ENCODE data around the gene TOR1B. TPM values are rescaled to one million over a fixed set of nuclear protein-coding genes. Genes with fewer than 3 reads are reported as not detected.

The TOR1B gene
- total RNA-seq, 1 donor from 2014 or later: 32.1 TPM

DNA sequence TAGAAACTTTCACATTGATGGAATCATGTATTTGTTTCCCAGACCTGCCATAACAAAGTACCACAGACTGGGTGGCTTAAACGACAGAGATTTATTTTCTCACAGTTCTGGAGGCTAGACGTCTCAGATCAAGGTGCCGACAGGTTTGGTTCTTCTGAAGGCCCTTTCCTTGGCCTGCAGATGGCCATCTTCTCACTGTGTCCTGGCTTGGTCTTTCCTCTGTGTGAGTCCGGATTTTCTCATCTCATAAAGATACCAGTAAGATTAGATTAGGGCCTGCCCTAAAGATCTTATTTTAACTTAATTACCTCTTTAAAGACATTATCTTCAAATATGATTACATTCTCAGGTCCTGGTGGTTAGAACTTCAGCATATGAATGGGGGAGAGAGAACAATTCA lies 38.1 kb downstream of the TOR1B start:
- Mint-ChIP-seq H3K27ac (ENCODE audit: unreplicated experiment) (no peak overlapping the region), H3K27me3 (ENCODE audit: unreplicated experiment) (no peaks in the 10 kb centered on the region), H3K36me3 (ENCODE audit: unreplicated experiment) (peaks cover 3% of the 10 kb centered on the region), H3K9me3 (ENCODE audit: unreplicated experiment) (no peaks in the 10 kb centered on the region), H3K4me1 (ENCODE audit: unreplicated experiment) (peaks cover 27% of the 10 kb centered on the region), H3K4me3 (ENCODE audit: unreplicated experiment) (no peak overlapping the region)
- TF ChIP-seq, protein P1, sequence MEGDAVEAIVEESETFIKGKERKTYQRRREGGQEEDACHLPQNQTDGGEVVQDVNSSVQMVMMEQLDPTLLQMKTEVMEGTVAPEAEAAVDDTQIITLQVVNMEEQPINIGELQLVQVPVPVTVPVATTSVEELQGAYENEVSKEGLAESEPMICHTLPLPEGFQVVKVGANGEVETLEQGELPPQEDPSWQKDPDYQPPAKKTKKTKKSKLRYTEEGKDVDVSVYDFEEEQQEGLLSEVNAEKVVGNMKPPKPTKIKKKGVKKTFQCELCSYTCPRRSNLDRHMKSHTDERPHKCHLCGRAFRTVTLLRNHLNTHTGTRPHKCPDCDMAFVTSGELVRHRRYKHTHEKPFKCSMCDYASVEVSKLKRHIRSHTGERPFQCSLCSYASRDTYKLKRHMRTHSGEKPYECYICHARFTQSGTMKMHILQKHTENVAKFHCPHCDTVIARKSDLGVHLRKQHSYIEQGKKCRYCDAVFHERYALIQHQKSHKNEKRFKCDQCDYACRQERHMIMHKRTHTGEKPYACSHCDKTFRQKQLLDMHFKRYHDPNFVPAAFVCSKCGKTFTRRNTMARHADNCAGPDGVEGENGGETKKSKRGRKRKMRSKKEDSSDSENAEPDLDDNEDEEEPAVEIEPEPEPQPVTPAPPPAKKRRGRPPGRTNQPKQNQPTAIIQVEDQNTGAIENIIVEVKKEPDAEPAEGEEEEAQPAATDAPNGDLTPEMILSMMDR (IDR thresholded peaks at IDR 0.05): no peak
- DNase-seq (ENCODE audit: extremely low spot score, unreplicated experiment): no peak

DNA sequence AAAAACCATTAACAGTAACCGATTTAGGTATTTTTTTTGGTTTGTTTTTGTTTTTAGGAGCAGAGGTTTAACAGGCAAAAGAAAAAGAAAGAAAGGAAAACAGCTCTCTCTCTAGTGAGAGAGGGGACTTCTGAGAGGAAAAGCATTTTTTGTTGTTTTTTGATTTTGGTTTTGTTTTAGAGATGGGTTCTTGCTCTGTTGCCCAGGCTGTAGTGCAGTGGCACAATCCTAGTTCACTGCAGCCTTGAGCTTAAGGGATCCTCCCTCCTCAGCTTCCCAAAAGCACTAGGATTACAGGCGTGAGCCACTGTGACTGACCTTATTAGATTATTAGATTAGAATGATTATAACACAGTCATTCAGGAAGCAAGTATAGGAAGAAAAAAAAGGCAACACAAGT lies 42.4 kb downstream of the TOR1B start:
- Mint-ChIP-seq H3K27me3 (ENCODE audit: unreplicated experiment) (no peaks in the 10 kb centered on the region), H3K36me3 (ENCODE audit: unreplicated experiment) (peaks cover 5% of the 10 kb centered on the region), H3K4me3 (ENCODE audit: unreplicated experiment) (no peak overlapping the region), H3K9me3 (ENCODE audit: unreplicated experiment) (no peaks in the 10 kb centered on the region), H3K27ac (ENCODE audit: unreplicated experiment) (no peak overlapping the region), H3K4me1 (ENCODE audit: unreplicated experiment) (peaks cover 5% of the 10 kb centered on the region)
- TF ChIP-seq, protein P1 (IDR thresholded peaks at IDR 0.05): no peak
- DNase-seq (ENCODE audit: extremely low spot score, unreplicated experiment): no peak

DNA sequence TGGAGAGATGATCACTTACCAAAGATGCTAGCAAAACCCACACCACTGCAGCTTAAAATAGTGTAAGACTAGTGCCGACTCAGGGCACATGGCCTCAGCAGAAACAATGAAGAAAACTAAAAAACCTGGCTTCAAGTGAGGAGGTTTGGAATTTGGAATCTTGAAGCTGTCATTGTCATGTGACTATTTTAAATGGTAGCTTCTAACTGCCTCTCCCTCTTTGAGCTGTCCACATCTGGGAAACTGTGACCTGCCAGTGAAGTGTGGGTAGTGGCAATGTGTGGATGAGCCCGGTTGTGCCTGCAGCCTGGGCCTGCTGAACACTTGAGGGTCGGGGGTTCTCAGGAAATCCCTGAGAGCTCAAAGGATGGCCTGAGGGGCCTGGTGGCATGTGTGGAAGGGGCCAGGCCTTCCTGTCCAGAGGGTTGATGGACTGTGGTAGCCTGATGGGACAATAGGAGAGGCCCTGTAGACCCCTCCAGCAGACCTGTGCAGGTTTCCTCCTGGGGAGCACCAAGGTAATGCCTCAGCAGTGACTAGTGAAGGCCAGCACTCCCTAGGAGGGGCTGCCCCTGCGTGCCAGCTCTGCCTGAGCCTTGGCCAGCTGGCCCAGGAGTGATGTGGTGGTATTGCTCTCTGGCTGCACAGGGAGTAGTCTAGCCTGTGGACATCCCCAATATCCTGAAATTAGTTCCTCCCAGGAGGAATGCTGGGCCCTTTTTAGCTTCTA lies 45.9 kb downstream of the TOR1B start:
- Mint-ChIP-seq H3K27me3 (ENCODE audit: unreplicated experiment) (no peaks in the 10 kb centered on the region), H3K36me3 (ENCODE audit: unreplicated experiment) (peaks cover 25% of the 10 kb centered on the region), H3K9me3 (ENCODE audit: unreplicated experiment) (no peaks in the 10 kb centered on the region), H3K4me1 (ENCODE audit: unreplicated experiment) (peaks cover 6% of the 10 kb centered on the region), H3K27ac (ENCODE audit: unreplicated experiment) (no peak overlapping the region), H3K4me3 (ENCODE audit: unreplicated experiment) (no peak overlapping the region)
- TF ChIP-seq, protein P1 (IDR thresholded peaks at IDR 0.05): no peak
- no peak for DNase-seq (ENCODE audit: extremely low spot score, unreplicated experiment)

DNA sequence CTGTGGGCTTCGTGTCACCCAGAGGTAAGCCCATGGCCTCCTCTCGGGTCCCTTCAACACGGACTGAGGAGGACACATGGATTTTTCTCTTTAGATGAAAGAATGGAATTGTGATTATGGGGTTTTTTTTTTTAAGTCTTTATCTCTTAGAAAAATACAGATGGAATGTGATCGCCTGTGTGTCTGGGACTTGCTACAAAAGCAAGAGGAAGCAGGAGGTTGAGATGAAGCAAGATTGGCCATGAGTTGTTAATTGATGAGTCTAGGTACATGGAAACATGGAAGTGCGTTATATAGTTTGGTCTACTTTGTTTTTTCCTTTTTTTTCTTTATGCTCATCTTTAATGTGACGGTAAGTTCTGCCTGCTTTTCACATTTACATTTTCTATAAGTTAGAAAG lies 46.9 kb downstream of the TOR1B start:
- H3K27ac Mint-ChIP-seq (ENCODE audit: unreplicated experiment): no peak overlapping the region
- no peak for DNase-seq (ENCODE audit: extremely low spot score, unreplicated experiment)
- TF ChIP-seq, protein P1 (IDR thresholded peaks at IDR 0.05): no peak
- no peaks in the 10 kb centered on the region for H3K27me3 Mint-ChIP-seq (ENCODE audit: unreplicated experiment)
- H3K9me3 Mint-ChIP-seq (ENCODE audit: unreplicated experiment): no peaks in the 10 kb centered on the region
- H3K4me3 Mint-ChIP-seq (ENCODE audit: unreplicated experiment): no peak overlapping the region
- H3K36me3 Mint-ChIP-seq (ENCODE audit: unreplicated experiment): peaks cover 35% of the 10 kb centered on the region
- H3K4me1 Mint-ChIP-seq (ENCODE audit: unreplicated experiment): peaks cover 6% of the 10 kb centered on the region

DNA sequence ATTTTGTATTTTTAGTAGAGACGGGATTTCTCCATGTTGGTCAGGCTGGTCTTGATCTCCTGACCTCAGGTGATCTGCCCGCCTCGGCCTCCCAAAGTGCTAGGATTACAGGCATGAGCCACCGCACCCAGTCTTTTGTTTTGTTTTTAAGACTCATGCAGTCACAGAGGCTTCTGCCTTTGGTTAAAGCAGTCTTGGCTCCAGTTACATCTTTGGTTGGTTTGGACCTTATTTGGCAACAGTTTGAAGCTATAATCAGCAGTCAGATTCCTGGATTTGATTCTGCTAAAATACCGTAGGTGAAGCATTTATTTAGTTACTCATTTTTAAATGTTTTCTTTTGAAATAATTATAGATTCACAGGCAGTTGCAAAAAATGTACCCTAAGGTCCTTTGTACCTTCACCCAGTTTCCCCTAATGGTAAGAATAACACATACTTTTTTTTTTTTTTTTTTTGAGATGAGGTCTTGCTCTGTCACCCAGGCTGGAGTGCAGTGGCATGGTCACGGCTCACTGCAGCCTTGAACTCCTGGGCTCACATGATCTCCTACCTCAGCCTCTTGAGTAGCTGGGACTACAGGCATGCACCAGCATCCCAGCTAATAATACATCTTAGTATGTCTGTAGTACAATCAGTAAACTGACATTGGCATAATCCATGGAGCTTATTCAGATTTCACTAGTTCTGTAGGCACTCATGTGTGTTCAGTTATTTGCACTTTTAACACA lies 48.0 kb downstream of the TOR1B start:
- Mint-ChIP-seq H3K4me3 (ENCODE audit: unreplicated experiment) (no peak overlapping the region), H3K9me3 (ENCODE audit: unreplicated experiment) (no peaks in the 10 kb centered on the region), H3K27me3 (ENCODE audit: unreplicated experiment) (no peaks in the 10 kb centered on the region), H3K27ac (ENCODE audit: unreplicated experiment) (no peak overlapping the region), H3K36me3 (ENCODE audit: unreplicated experiment) (peaks cover 43% of the 10 kb centered on the region), H3K4me1 (ENCODE audit: unreplicated experiment) (peaks cover 6% of the 10 kb centered on the region)
- TF ChIP-seq, protein P1 (IDR thresholded peaks at IDR 0.05): no peak
- DNase-seq (ENCODE audit: extremely low spot score, unreplicated experiment): no peak
